HT1080 (cell line): ENCODE results near the gene ATXN7. TPM values are rescaled to one million over a fixed set of nuclear protein-coding genes. Genes with fewer than 3 reads are reported as not detected.

Source experiments
- DNase-seq: peaks from one replicate; pipeline ENCODE4 v3.0.0-alpha.2; 2015; ENCODE audit warnings: low read depth
- total RNA-seq: library from RNA; depleted of rRNA; stranded (reverse); fragments of >200 nt; shearing (Covaris generic); gene quantifications from 2 replicates; pipeline ENCODE4 v1.2.3, GENCODE V29; 2014

Gene ATXN7
- total RNA-seq, 1 experiment from 2014 or later, result 7.6 TPM

GRCh38 chr3:63932509-63933212 lies 69.0 kb downstream of the ATXN7 start:
- no peak for DNase-seq

GRCh38 chr3:63933459-63933858 lies 69.8 kb downstream of the ATXN7 start:
- no peak for DNase-seq

- DNase-seq, result peak; percentile 61
These were observed 70.6 kb downstream of the ATXN7 start for GRCh38 chr3:63934041-63934866.

- DNase-seq, result no peak
These were observed 73.3 kb downstream of the ATXN7 start for GRCh38 chr3:63936925-63937324.

- no peak for DNase-seq
These were observed 74.3 kb downstream of the ATXN7 start for GRCh38 chr3:63937661-63938651.

- no peak for DNase-seq
These were observed 76.7 kb downstream of the ATXN7 start for GRCh38 chr3:63940389-63940757.

- no peak for DNase-seq
These were observed 78.9 kb downstream of the ATXN7 start for GRCh38 chr3:63942528-63942927.

GRCh38 chr3:63943678-63944077 lies 80.0 kb downstream of the ATXN7 start:
- no peak for DNase-seq

- no peak for DNase-seq
These were observed 82.0 kb downstream of the ATXN7 start for GRCh38 chr3:63945558-63946096.

- DNase-seq, result no peak
These were observed 83.1 kb downstream of the ATXN7 start for GRCh38 chr3:63946753-63947152.

GRCh38 chr3:63947594-63947993 lies 83.9 kb downstream of the ATXN7 start:
- no peak for DNase-seq

GRCh38 chr3:63949005-63949404 lies 85.3 kb downstream of the ATXN7 start:
- no peak for DNase-seq

- no peak for DNase-seq
These were observed 87.0 kb downstream of the ATXN7 start for GRCh38 chr3:63950698-63951097.

GRCh38 chr3:63951492-63952247 lies 88.0 kb downstream of the ATXN7 start:
- no peak for DNase-seq

GRCh38 chr3:63952248-63952594 lies 88.6 kb downstream of the ATXN7 start:
- DNase-seq, result no peak

GRCh38 chr3:63954182-63954581 lies 90.5 kb downstream of the ATXN7 start:
- DNase-seq, result no peak

- no peak for DNase-seq
These were observed 91.5 kb downstream of the ATXN7 start for GRCh38 chr3:63955036-63955650.

- no peak for DNase-seq
These were observed 92.3 kb downstream of the ATXN7 start for GRCh38 chr3:63955830-63956545.

- no peak for DNase-seq
These were observed 95.5 kb downstream of the ATXN7 start for GRCh38 chr3:63959146-63959545.
